Epithelial cell of proximal tubule (primary cell): ENCODE data around the gene MYH10. TPM values are rescaled to one million over a fixed set of nuclear protein-coding genes. Genes with fewer than 3 reads are reported as not detected.

ENCODE experiments used
- DNase-seq: peaks from one replicate; pipeline ENCODE4 v3.0.0-alpha.2; 2011; ENCODE audit warnings: low read depth
- H3K4me3 ChIP-seq: 2 replicates; pipeline ENCODE4 v1.5.1; 2011; ENCODE audit warnings: low read depth, mild to moderate bottlenecking, low read length
- CTCF ChIP-seq: conservative IDR thresholded peaks from 2 replicates; pipeline ENCODE4 v1.5.1; 2012; ENCODE audit warnings: low read depth, mild to moderate bottlenecking, low read length
- total RNA-seq: library from RNA; depleted of rRNA; stranded (reverse); fragments of >200 nt; gene quantifications from 2 replicates; pipeline ENCODE4 v1.2.3, GENCODE V29; 2015

MYH10 gene
- total RNA-seq, 1 donor from 2014 or later, result 71.1 TPM

GRCh38 chr17:8514801-8515200, 115.7 kb downstream of the MYH10 start:
- TF ChIP-seq CTCF, result no peak
- no peak for DNase-seq
- no peak overlapping the region for H3K4me3 ChIP-seq

- TF ChIP-seq CTCF, result no peak
- no peak for DNase-seq
- no peak overlapping the region for H3K4me3 ChIP-seq
Measured at GRCh38 chr17:8506145-8506544, 124.4 kb downstream of the MYH10 start.

- no peak for DNase-seq
- TF ChIP-seq CTCF, result no peak
- no peak overlapping the region for H3K4me3 ChIP-seq
Measured at GRCh38 chr17:8504460-8505207, 125.9 kb downstream of the MYH10 start.

- no peak for DNase-seq
Measured at GRCh38 chr17:8503807-8504206, 126.7 kb downstream of the MYH10 start.

GRCh38 chr17:8503368-8503767, 127.2 kb downstream of the MYH10 start:
- H3K4me3 ChIP-seq, result no peak overlapping the region
- no peak for TF ChIP-seq CTCF
- no peak for DNase-seq

More at GRCh38 chr17:8503807-8504206, 126.7 kb downstream of the MYH10 start:
- TF ChIP-seq CTCF, result no peak
- H3K4me3 ChIP-seq, result no peak overlapping the region

- DNase-seq, result no peak
- no peak for TF ChIP-seq CTCF
- H3K4me3 ChIP-seq, result no peak overlapping the region
Measured at GRCh38 chr17:8502126-8502525, 128.4 kb downstream of the MYH10 start.

- no peak overlapping the region for H3K4me3 ChIP-seq
- no peak for TF ChIP-seq CTCF
- no peak for DNase-seq
Measured at GRCh38 chr17:8500609-8501008, 129.9 kb downstream of the MYH10 start.
